NCI-H526 (cell line): ENCODE results near the gene A4GALT.
"Not testable (repeated sequence)": the region's sequence is repeated elsewhere in the genome, so short reads cannot be mapped to it uniquely, and the experiment has no call there.

Experiments
- DNase-seq, 2 experiments: peaks; one replicate each; lab custom pipeline; 2025; lab: John Stamatoyannopoulos, UW

The A4GALT gene

GRCh38 chr22:42682113-42682851, 38.4 kb downstream of the A4GALT start:
- DNase-seq = no peak

GRCh38 chr22:42680648-42681047, 40.0 kb downstream of the A4GALT start:
- DNase-seq = no peak

DNA sequence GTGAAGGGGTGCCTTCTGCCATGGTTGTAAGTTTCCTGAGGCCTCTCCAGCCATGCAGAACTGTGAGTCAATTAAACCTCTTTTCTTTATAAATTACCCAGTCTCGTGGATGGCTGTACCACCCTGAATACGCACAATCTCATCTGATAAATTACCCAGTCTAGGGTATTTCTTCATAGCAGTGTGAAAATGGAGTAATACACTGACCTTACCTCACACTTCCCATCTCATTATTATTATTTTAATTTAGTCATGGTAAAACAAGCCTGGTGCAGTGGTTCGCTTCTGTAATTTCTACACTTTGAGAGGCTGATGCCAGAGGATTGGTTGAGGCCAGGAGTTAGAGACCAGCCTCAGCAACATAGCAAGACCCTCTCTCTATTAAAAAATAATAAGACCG, 41.0 kb downstream of the A4GALT start:
- DNase-seq = no peak

- DNase-seq = no peak
Observed at GRCh38 chr22:42678894-42679293, 41.8 kb downstream of the A4GALT start.

- DNase-seq = not testable (repeated sequence)
Observed at GRCh38 chr22:42677936-42678335, 42.7 kb downstream of the A4GALT start.

- no peak for DNase-seq
Observed at GRCh38 chr22:42676059-42676607, 44.5 kb downstream of the A4GALT start.

DNA sequence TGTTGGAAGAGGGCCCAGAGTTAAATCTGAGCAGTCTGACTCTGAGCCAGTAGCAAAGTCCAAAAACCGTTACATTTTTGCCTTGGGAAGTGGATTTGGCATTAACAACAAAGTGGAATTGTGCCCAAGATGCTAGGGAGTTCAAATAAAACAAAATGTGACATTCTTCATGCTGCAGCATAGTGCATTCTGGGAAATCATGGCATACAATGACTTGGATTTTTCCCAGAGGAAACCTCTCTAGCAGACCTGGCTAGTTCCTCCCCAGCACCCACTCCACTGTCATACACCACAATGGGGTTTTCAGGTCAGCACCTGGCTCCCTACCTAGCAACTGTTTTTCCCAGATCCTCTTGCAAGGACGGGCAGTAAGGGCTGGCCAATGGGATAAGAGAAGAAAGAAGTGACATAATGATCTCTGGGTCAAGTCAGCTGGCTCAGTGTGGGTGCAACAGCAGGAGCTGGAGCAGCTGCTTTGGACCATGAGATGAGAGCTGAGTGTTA, 46.7 kb downstream of the A4GALT start:
- DNase-seq = peak in 1 of 2 experiments; percentile 18

GRCh38 chr22:42673071-42673470, 47.6 kb downstream of the A4GALT start:
- DNase-seq = not testable (repeated sequence)

DNA sequence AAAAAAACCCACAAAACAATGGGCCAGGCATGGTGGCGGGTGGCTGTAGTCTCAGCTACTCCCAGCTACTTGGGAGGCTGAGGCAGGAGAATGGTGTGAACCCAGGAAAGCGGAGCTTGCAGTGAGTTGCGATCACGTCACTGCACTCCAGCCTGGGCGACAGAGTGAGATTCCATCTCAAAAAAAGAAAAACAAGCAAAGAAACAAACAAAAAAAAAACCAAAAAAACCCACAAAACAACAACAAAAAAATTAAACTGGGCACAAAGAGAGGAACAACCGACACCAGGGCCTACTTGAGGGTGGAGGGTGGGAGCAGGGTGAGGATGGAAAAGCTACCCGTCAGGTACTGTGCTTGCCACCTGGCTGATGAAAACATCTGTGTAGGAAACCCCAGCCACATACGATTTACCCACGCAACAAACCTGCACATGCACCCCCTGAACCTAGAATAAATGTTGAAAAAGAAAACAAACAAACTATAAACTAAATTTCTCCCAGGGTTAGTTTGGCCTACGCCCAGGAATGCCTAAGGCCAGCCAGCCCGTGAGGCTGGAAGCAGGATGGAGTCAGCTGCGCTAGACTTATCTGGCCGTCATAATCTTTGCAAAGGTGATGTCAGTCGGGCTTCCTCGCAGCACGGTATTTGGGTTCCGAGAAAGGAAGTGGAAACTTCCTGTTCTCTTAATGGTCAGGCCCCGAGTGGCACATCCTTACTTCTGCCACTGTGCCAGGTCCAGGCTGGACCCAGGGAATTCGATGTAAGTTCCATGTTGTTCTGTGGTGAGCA, 49.6 kb downstream of the A4GALT start:
- no peak for DNase-seq

GRCh38 chr22:42670046-42670445, 50.6 kb downstream of the A4GALT start:
- DNase-seq = no peak

GRCh38 chr22:42666393-42666792, 54.3 kb downstream of the A4GALT start:
- not testable (repeated sequence) for DNase-seq

DNA sequence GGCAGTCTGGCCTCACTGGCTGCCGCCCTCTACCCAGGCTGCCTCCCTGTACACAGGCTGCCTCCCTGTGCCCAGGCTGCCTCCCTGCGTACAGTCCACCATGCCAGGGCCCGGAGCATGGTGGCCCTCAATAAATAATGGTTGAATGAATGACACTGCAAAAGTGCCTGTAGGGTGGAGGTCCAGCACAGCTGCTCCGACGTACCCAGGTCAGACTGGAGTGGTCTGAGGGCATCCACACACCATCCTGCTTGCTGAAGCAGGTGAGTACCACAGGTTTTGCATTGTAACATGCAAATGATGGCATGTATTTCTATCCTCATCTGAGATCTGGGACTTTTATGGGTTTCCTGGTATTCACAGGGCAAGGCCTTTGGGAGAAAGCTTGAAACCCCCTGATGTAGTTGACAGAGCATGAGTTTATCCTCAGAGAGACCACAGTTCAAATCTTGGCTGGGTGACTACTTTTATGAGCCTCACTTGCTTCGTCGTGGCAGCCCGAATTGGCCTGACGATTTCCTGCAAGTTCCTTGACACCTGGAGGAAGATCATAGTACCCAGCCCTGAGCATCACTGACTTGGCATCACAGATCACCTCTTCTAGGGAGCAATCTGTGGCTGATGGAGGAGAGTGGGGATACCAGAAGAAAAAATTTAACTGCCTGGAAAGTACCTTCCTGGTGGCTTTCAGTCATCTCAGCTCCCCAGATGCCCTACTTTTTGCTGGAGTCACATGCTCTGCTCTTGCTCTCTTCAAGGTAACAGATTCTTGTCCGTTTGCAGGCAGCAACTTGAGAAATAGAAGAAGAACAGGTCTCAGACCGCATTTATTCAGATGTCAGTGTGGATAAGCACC, 55.5 kb downstream of the A4GALT start:
- DNase-seq = peak; percentile 70 to 78

DNA sequence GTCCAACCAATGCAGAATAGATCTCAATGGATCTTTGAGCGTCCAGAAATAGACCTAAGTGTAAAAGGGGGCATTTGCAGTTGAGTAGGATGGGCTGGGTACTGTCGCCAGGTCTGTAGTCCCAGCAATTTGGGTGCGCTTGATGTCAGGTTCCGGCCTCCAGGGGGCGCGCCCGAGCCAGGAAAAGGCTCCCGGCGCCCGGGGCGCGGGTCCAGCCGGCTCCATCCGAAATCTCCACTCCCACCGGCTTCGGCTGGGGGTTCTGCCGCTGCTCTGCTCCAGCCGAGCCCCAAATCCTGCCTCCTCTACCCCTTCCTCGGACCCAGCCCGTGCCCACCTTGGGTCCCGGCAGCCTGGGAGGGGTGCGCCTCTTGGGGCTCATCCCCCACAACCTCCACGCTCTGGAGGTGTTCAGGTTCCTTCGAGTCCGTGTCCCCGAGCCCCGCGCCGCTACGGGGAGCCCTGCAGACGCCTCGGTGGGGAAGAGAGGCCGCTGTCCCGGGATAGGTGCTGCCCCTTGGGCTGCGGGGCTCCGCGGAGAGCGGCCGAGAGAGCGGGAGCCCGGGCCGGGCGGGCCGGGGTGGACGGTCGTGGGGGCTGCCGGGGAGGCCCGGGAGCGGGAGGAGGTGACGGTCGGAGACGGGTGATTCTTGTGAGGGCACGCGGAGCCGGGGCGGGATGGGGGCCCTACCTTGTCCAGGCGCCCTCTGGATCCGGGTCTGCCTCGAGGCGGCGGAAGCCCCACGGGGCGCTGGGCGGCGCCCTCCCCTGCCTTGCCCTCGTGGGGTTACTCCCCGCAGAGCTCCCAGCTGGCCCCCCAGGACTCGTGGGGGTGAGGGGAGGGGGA, 58.5 kb downstream of the A4GALT start:
- DNase-seq = peak in 1 of 2 experiments; percentile 67

DNA sequence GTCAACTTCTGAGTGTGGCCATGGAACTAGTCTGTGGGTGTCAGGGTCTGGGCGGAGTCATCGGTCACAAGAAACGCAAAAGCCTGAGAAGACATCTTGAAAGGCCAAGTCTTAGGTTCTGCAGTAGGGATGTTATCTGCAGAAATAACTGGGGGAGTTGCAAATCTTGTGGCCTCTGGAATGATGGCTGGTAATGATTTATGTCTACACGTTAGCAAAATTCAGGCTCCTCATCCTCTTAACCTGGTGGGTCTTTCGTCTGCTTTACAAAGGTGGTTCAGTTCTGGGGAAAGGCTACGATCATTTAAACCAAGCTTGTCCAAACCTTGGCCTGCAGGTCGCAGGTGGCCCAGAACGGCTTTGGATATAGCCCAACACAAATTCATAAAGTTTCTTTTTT, 64.1 kb downstream of the A4GALT start:
- DNase-seq = no peak

GRCh38 chr22:42655693-42656092, 65.0 kb downstream of the A4GALT start:
- peak; percentile 96 to 97 for DNase-seq

- no peak for DNase-seq
Observed at GRCh38 chr22:42654436-42655073, 66.1 kb downstream of the A4GALT start.

- no peak for DNase-seq
Observed at GRCh38 chr22:42653999-42654398, 66.7 kb downstream of the A4GALT start.

DNA sequence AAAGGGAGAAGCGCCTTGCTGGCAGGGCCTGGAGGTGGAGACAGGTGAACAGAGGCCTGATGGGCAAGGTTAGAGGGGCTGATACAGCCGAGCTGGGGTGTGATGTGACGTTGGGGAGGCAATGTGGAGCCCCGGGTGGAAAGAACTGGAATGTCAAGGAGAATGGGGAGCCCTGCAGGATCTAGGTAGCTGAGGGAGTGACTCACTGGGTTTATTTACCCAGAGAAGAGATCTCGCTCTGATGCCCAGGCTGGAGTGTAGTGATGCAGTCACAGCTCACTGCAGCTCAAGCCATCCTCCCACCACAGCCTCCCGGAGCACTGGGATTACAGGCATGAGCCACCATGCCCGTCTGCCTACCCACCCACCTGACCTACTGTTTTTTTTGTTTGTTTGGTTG, 69.5 kb downstream of the A4GALT start:
- no peak for DNase-seq

DNA sequence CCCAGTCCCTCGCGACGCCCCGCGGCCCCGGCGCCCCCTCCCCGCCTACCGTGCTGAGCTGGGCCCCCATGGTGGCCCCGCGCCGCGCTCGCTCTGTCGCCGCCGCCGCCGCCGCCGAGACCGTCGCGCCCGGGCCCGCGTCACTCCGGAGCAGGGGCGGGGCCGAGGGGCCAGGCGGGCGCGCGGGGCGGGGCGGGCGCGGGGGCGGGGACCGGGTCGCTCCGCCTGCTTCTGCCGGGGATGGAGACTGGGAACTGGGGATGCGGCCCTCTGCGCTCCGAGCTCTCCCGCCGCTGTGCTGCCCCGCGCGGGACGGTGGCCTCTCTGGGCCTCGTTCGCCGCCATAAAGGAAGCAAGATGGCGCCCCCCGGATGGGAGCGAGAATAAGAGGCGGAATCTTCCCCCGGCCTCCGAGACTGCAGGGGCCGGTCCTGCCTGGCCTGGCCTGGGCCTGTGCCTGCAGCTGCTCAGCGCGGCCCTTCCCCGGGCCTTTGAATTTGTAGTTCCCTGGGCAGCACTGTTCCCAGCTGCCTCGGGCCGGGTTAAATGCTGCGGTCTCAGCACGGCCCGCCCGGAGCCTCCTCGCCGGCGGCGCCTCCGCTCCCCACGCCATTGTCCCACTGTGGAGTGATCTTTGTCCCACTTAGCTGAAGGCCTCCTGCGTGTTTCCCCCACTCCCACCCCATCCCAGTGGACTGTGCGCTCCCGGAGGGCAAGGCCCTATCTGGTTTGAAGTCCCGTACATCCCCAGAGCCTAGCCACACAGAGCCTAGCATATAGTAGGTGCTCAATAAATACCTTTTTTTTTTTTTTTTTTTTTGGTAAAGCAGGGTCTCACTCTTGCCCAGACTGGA, 71.2 kb downstream of the A4GALT start, which contains the start of gene CYB5R3:
Gene CYB5R3, minus strand, starts transcription at position 147 of the 854 bp plus-strand sequence. Its CDS starts 77 bp downstream, at position 70.
- peak; percentile 41 to 87 for DNase-seq
